ENCODE measurements around the gene PRKCB. TPM values are rescaled to one million over a fixed set of nuclear protein-coding genes. Genes with fewer than 3 reads are reported as not detected.

The PRKCB gene
- total and polyA plus RNA-seq, 7 donors = 0.13 to 1.5 (median 0.83) TPM

- intact Hi-C loops (cut with DNase I) = loop anchor here in 1 of 2 donors (5.0 kb wide), 1 partner anchor 465 kb away; no protein-coding TSS in a partner anchor
- no peaks in the 10 kb centered on the region for H3K27me3 ChIP-seq (ENCODE audit: insufficient read depth in 3 of 3, low read length in 2 of 3)
- WGBS, 3 donors = 35 to 38% (median 37%) methylated on average over 11 of the region's 11 CpGs
- ATAC-seq (no peak), DNase-seq (peak in 1 of 2 donors; percentile 31)
- peak; percentile 36 for TF ChIP-seq CTCF (IDR thresholded peaks at IDR 0.05)
- no peaks in the 10 kb centered on the region for H3K9me3 ChIP-seq
- H3K4me3 ChIP-seq = no peak overlapping the region
- H3K36me3 ChIP-seq (ENCODE audit: insufficient read depth in 1 of 2, low read depth in 1 of 2) = no peaks in the 10 kb centered on the region
- no peaks in the 10 kb centered on the region for H3K4me1 ChIP-seq
- H3K27ac ChIP-seq = no peak overlapping the region
Observed at GRCh38 chr16:24041834-24042631, 206.2 kb downstream of the PRKCB start.

- WGBS, 3 donors = 88 to 91% (median 88%) methylated on average over 2 of the region's 2 CpGs
- no peaks in the 10 kb centered on the region for H3K27me3 ChIP-seq (ENCODE audit: insufficient read depth in 3 of 3, low read length in 2 of 3)
- no peaks in the 10 kb centered on the region for H3K4me1 ChIP-seq
- TF ChIP-seq CTCF (IDR thresholded peaks at IDR 0.05) = no peak
- ATAC-seq (no peak), DNase-seq (no peak)
- no peaks in the 10 kb centered on the region for H3K36me3 ChIP-seq (ENCODE audit: insufficient read depth in 1 of 2, low read depth in 1 of 2)
- no peak overlapping the region for H3K27ac ChIP-seq
- H3K9me3 ChIP-seq = no peaks in the 10 kb centered on the region
- no peak overlapping the region for H3K4me3 ChIP-seq
- intact Hi-C loops (cut with DNase I) = loop anchor here in 1 of 2 donors (5.0 kb wide), 1 partner anchor 463 kb away; no protein-coding TSS in a partner anchor
Observed at GRCh38 chr16:24044467-24044866, 208.7 kb downstream of the PRKCB start.

GRCh38 chr16:24045641-24046040, 209.9 kb downstream of the PRKCB start:
- TF ChIP-seq CTCF (IDR thresholded peaks at IDR 0.05) = no peak
- no peaks in the 10 kb centered on the region for H3K27me3 ChIP-seq (ENCODE audit: insufficient read depth in 3 of 3, low read length in 2 of 3)
- 10 to 19% (median 13%) methylated on average over 12 of the region's 12 CpGs for WGBS, 3 donors
- H3K36me3 ChIP-seq (ENCODE audit: insufficient read depth in 1 of 2, low read depth in 1 of 2) = no peaks in the 10 kb centered on the region
- H3K4me1 ChIP-seq = no peaks in the 10 kb centered on the region
- H3K4me3 ChIP-seq = no peak overlapping the region
- H3K9me3 ChIP-seq = no peaks in the 10 kb centered on the region
- ATAC-seq (no peak), DNase-seq (no peak)
- no peak overlapping the region for H3K27ac ChIP-seq
- intact Hi-C loops (cut with DNase I) = no loop called here

- Histone ChIP-seq H3K9me3 (no peaks in the 10 kb centered on the region), H3K36me3 (ENCODE audit: insufficient read depth in 1 of 2, low read depth in 1 of 2) (no peaks in the 10 kb centered on the region), H3K4me3 (no peak overlapping the region), H3K27me3 (ENCODE audit: insufficient read depth in 3 of 3, low read length in 2 of 3) (no peaks in the 10 kb centered on the region), H3K27ac (no peak overlapping the region), H3K4me1 (no peaks in the 10 kb centered on the region)
- ATAC-seq = no peak
- no peak for DNase-seq
- intact Hi-C loops (cut with DNase I) = no loop called here
- TF ChIP-seq CTCF (IDR thresholded peaks at IDR 0.05) = no peak
- 36 to 42% (median 37%) methylated on average over 4 of the region's 4 CpGs for WGBS, 3 donors
Observed at GRCh38 chr16:24046442-24046841, 210.7 kb downstream of the PRKCB start.
